Measurements from ENCODE around the gene POLDIP3.
"Not testable (repeated sequence)": the region's sequence is repeated elsewhere in the genome, so short reads cannot be mapped to it uniquely, and the experiment has no call there.

The POLDIP3 gene

GRCh38 chr22:42617155-42617983 lies 2.7 kb upstream of the POLDIP3 start:
- no peak for DNase-seq (ENCODE audit: low read depth)

GRCh38 chr22:42615860-42616175 lies 1.1 kb upstream of the POLDIP3 start:
- DNase-seq (ENCODE audit: low read depth), result not testable (repeated sequence)

- peak; percentile 99 for DNase-seq (ENCODE audit: low read depth)
These were observed 593 bp upstream of the POLDIP3 start for GRCh38 chr22:42615092-42615859.

- DNase-seq (ENCODE audit: low read depth), result peak; percentile 33
These were observed 796 bp downstream of the POLDIP3 start for GRCh38 chr22:42613872-42614301.

GRCh38 chr22:42612336-42612735 lies 2.3 kb downstream of the POLDIP3 start:
- DNase-seq (ENCODE audit: low read depth), result no peak

- peak; percentile 31 for DNase-seq (ENCODE audit: low read depth)
These were observed 3.6 kb downstream of the POLDIP3 start for GRCh38 chr22:42611051-42611450.

GRCh38 chr22:42610186-42610585 lies 4.5 kb downstream of the POLDIP3 start:
- DNase-seq (ENCODE audit: low read depth), result no peak

GRCh38 chr22:42608823-42609361 lies 5.8 kb downstream of the POLDIP3 start:
- DNase-seq (ENCODE audit: low read depth), result peak; percentile 75

- DNase-seq (ENCODE audit: low read depth), result no peak
These were observed 6.4 kb downstream of the POLDIP3 start for GRCh38 chr22:42608136-42608822.

GRCh38 chr22:42607641-42608040 lies 7.0 kb downstream of the POLDIP3 start:
- not testable (repeated sequence) for DNase-seq (ENCODE audit: low read depth)

GRCh38 chr22:42604403-42604802 lies 10.3 kb downstream of the POLDIP3 start:
- peak; percentile 50 for DNase-seq (ENCODE audit: low read depth)

- no peak for DNase-seq (ENCODE audit: low read depth)
These were observed 11.3 kb downstream of the POLDIP3 start for GRCh38 chr22:42603427-42603826.

GRCh38 chr22:42602470-42602869 lies 12.2 kb downstream of the POLDIP3 start:
- no peak for DNase-seq (ENCODE audit: low read depth)

GRCh38 chr22:42601879-42602465 lies 12.7 kb downstream of the POLDIP3 start:
- no peak for DNase-seq (ENCODE audit: low read depth)

- DNase-seq (ENCODE audit: low read depth), result no peak
These were observed 17.7 kb downstream of the POLDIP3 start for GRCh38 chr22:42596863-42597530.

GRCh38 chr22:42596336-42596735 lies 18.3 kb downstream of the POLDIP3 start:
- no peak for DNase-seq (ENCODE audit: low read depth)

GRCh38 chr22:42595434-42595833 lies 19.2 kb downstream of the POLDIP3 start:
- DNase-seq (ENCODE audit: low read depth), result no peak

- DNase-seq (ENCODE audit: low read depth), result no peak
These were observed 22.7 kb downstream of the POLDIP3 start for GRCh38 chr22:42591987-42592386.

- DNase-seq (ENCODE audit: low read depth), result no peak
These were observed 27.0 kb downstream of the POLDIP3 start for GRCh38 chr22:42587588-42588175.

GRCh38 chr22:42586381-42586780 lies 28.3 kb downstream of the POLDIP3 start:
- DNase-seq (ENCODE audit: low read depth), result no peak

GRCh38 chr22:42585096-42585495 lies 29.6 kb downstream of the POLDIP3 start:
- DNase-seq (ENCODE audit: low read depth), result no peak

Measured in iris pigment epithelial cell (primary cell).